Stimulated activated naive CD8-positive, alpha-beta T cell treated with anti-CD3 and anti-CD28 coated beads, Interleukin-15, Interleukin-2, amounts not matched to agents 100 ng/mL and 50 ng/mL, for 24 hours (primary cell): ENCODE measurements around the gene SOHLH1.

Experiments used
- H3K27ac Mint-ChIP-seq: one replicate; pipeline ENCODE4 v1.8.0; 2021; ENCODE audit warnings: mild to moderate bottlenecking, mixed read lengths
- H3K27me3 Mint-ChIP-seq: one replicate; pipeline ENCODE4 v1.8.0; 2021; ENCODE audit warnings: mixed read lengths
- H3K36me3 Mint-ChIP-seq: one replicate; pipeline ENCODE4 v1.8.0; 2021; ENCODE audit warnings: low read depth, mixed read lengths
- H3K4me1 Mint-ChIP-seq: one replicate; pipeline ENCODE4 v1.8.0; 2021; ENCODE audit warnings: low read depth, mixed read lengths
- H3K4me3 Mint-ChIP-seq: one replicate; pipeline ENCODE4 v1.8.0; 2021; ENCODE audit warnings: mild to moderate bottlenecking, mixed read lengths
- H3K9me3 Mint-ChIP-seq: one replicate; pipeline ENCODE4 v1.8.0; 2021; ENCODE audit warnings: mixed read lengths

SOHLH1 gene

GRCh38 chr9:135648494-135649410 is 50.5 kb downstream of the SOHLH1 start:
- Mint-ChIP-seq H3K27me3 (peaks cover 15% of the 10 kb centered on the region), H3K4me1 (no peaks in the 10 kb centered on the region), H3K9me3 (peaks cover 36% of the 10 kb centered on the region), H3K27ac (no peak overlapping the region), H3K4me3 (no peak overlapping the region), H3K36me3 (peaks cover 15% of the 10 kb centered on the region)

- peaks cover 43% of the 10 kb centered on the region for H3K9me3 Mint-ChIP-seq
- no peak overlapping the region for H3K4me3 Mint-ChIP-seq
- no peak overlapping the region for H3K27ac Mint-ChIP-seq
- no peaks in the 10 kb centered on the region for H3K4me1 Mint-ChIP-seq
- peaks cover 15% of the 10 kb centered on the region for H3K36me3 Mint-ChIP-seq
- peaks cover 15% of the 10 kb centered on the region for H3K27me3 Mint-ChIP-seq
Measured at GRCh38 chr9:135647884-135648283, 51.4 kb downstream of the SOHLH1 start.

GRCh38 chr9:135644631-135645218 is 54.6 kb downstream of the SOHLH1 start:
- Mint-ChIP-seq H3K36me3 (peaks cover 15% of the 10 kb centered on the region), H3K27me3 (peaks cover 23% of the 10 kb centered on the region), H3K9me3 (peaks cover 40% of the 10 kb centered on the region), H3K27ac (no peak overlapping the region), H3K4me1 (no peaks in the 10 kb centered on the region), H3K4me3 (no peak overlapping the region)
